Activated CD4-positive, alpha-beta memory T cell treated with anti-CD3 and anti-CD28 coated beads for 36 hours (primary cell): ENCODE measurements around the gene TMEM156. TPM values are rescaled to one million over a fixed set of nuclear protein-coding genes. Genes with fewer than 3 reads are reported as not detected.
"Not testable (repeated sequence)": the region's sequence is repeated elsewhere in the genome, so short reads cannot be mapped to it uniquely, and the experiment has no call there.

Experiments
- CTCF ChIA-PET: fragments of 350-600 bp; sonication (Branson Sonifier 250); formaldehyde crosslinking; loops from one replicate; lab custom pipeline; 2021; ENCODE audit warnings: antibody characterized with exemption, inconsistent platforms; lab: Charles Lee
- POLR2A ChIA-PET: fragments of 350-600 bp; sonication (Branson Sonifier 250); formaldehyde crosslinking; loops from one replicate; lab custom pipeline; 2021; ENCODE audit warnings: antibody characterized with exemption; lab: Charles Lee
- DNase-seq: peaks from one replicate; pipeline ENCODE4 v3.0.0-alpha.2; 2020
- H3K27ac Mint-ChIP-seq: one replicate; pipeline ENCODE4 v1.8.0; 2021; ENCODE audit warnings: mixed read lengths
- H3K27me3 Mint-ChIP-seq: one replicate; pipeline ENCODE4 v1.8.0; 2021; ENCODE audit warnings: mixed read lengths
- H3K36me3 Mint-ChIP-seq: one replicate; pipeline ENCODE4 v1.8.0; 2021; ENCODE audit warnings: mixed read lengths
- H3K4me1 Mint-ChIP-seq: one replicate; pipeline ENCODE4 v1.8.0; 2021; ENCODE audit warnings: low read depth, mixed read lengths
- H3K4me3 Mint-ChIP-seq: one replicate; pipeline ENCODE4 v1.8.0; 2021; ENCODE audit warnings: mild to moderate bottlenecking, mixed read lengths
- H3K9me3 Mint-ChIP-seq: one replicate; pipeline ENCODE4 v1.8.0; 2021; ENCODE audit warnings: mixed read lengths
- intact Hi-C: fragments of 100-400 bp; cut with micrococcal nuclease; formaldehyde crosslinking; loops from one replicate; pipeline ENCODE4 v1.15.1; 2023
- total RNA-seq, 2 experiments: library from RNA; stranded (reverse); gene quantifications; one replicate each; pipeline ENCODE4 v1.2.3, GENCODE V29; 2021

The TMEM156 gene
- total RNA-seq, 2 experiments from 2014 or later = 28.0 to 28.4 TPM

- intact Hi-C loops = no loop called here
- Mint-ChIP-seq H3K4me1 (peaks cover 33% of the 10 kb centered on the region), H3K4me3 (no peak overlapping the region), H3K9me3 (peaks cover 4% of the 10 kb centered on the region), H3K36me3 (peaks cover 35% of the 10 kb centered on the region), H3K27ac (no peak overlapping the region), H3K27me3 (no peaks in the 10 kb centered on the region)
- POLR2A ChIA-PET = no interaction called here
- CTCF ChIA-PET = no interaction called here
- DNase-seq = no peak
Measured at GRCh38 chr4:39026096-39026495, 6.1 kb downstream of the TMEM156 start.

- Mint-ChIP-seq H3K27ac (peak overlapping the region; percentile 28), H3K4me3 (no peak overlapping the region), H3K4me1 (peaks cover 33% of the 10 kb centered on the region), H3K36me3 (peaks cover 36% of the 10 kb centered on the region), H3K27me3 (no peaks in the 10 kb centered on the region), H3K9me3 (peaks cover 4% of the 10 kb centered on the region)
- no peak for DNase-seq
- ChIA-PET POLR2A (no interaction called here), CTCF (no interaction called here)
- intact Hi-C loops = no loop called here
Measured at GRCh38 chr4:39025552-39026085, 6.6 kb downstream of the TMEM156 start.

GRCh38 chr4:39024311-39024865 is 7.8 kb downstream of the TMEM156 start:
- intact Hi-C loops = no loop called here
- Mint-ChIP-seq H3K4me3 (no peak overlapping the region), H3K9me3 (peaks cover 4% of the 10 kb centered on the region)

GRCh38 chr4:39023059-39023458 is 9.2 kb downstream of the TMEM156 start:
- Mint-ChIP-seq H3K4me1 (peaks cover 19% of the 10 kb centered on the region), H3K27ac (no peak overlapping the region), H3K4me3 (no peak overlapping the region), H3K9me3 (peaks cover 4% of the 10 kb centered on the region), H3K27me3 (no peaks in the 10 kb centered on the region), H3K36me3 (peaks cover 32% of the 10 kb centered on the region)
- intact Hi-C loops = no loop called here
- ChIA-PET POLR2A (no interaction called here), CTCF (no interaction called here)
- DNase-seq = no peak

More at GRCh38 chr4:39024311-39024865, 7.8 kb downstream of the TMEM156 start:
- Mint-ChIP-seq H3K36me3 (peaks cover 36% of the 10 kb centered on the region), H3K4me1 (peaks cover 30% of the 10 kb centered on the region), H3K27ac (no peak overlapping the region), H3K27me3 (no peaks in the 10 kb centered on the region)
- POLR2A ChIA-PET = no interaction called here
- no peak for DNase-seq
- CTCF ChIA-PET = interaction anchor here (1.0 kb wide), 2 partner anchors 111 to 121 kb away, joined by 3 read pairs; no protein-coding TSS in a partner anchor

- Mint-ChIP-seq H3K4me1 (peaks cover 17% of the 10 kb centered on the region), H3K9me3 (peaks cover 11% of the 10 kb centered on the region), H3K4me3 (no peak overlapping the region), H3K36me3 (peaks cover 37% of the 10 kb centered on the region), H3K27me3 (no peaks in the 10 kb centered on the region), H3K27ac (no peak overlapping the region)
- ChIA-PET POLR2A (no interaction called here), CTCF (no interaction called here)
- DNase-seq = no peak
- intact Hi-C loops = no loop called here
Measured at GRCh38 chr4:39022241-39022640, 10.0 kb downstream of the TMEM156 start.

- Mint-ChIP-seq H3K9me3 (peaks cover 14% of the 10 kb centered on the region), H3K36me3 (peaks cover 40% of the 10 kb centered on the region), H3K4me1 (peaks cover 18% of the 10 kb centered on the region), H3K4me3 (no peak overlapping the region), H3K27ac (no peak overlapping the region), H3K27me3 (no peaks in the 10 kb centered on the region)
- no peak for DNase-seq
- ChIA-PET CTCF (no interaction called here), POLR2A (no interaction called here)
- intact Hi-C loops = no loop called here
Measured at GRCh38 chr4:39021631-39022030, 10.6 kb downstream of the TMEM156 start.

GRCh38 chr4:39020130-39020529 is 12.1 kb downstream of the TMEM156 start:
- peaks cover 45% of the 10 kb centered on the region for H3K36me3 Mint-ChIP-seq

GRCh38 chr4:39014028-39014427 is 18.2 kb downstream of the TMEM156 start:
- no peak overlapping the region for H3K27ac Mint-ChIP-seq
- no peak for DNase-seq
- peaks cover 32% of the 10 kb centered on the region for H3K9me3 Mint-ChIP-seq
- ChIA-PET POLR2A (no interaction called here), CTCF (interaction anchor here (0.6 kb wide), 1 partner anchor 21 kb away, joined by 3 read pairs; no protein-coding TSS in a partner anchor)
- peaks cover 37% of the 10 kb centered on the region for H3K36me3 Mint-ChIP-seq
- peaks cover 22% of the 10 kb centered on the region for H3K4me1 Mint-ChIP-seq
- intact Hi-C loops = no loop called here
- no peak overlapping the region for H3K4me3 Mint-ChIP-seq
- H3K27me3 Mint-ChIP-seq = no peaks in the 10 kb centered on the region

More at GRCh38 chr4:39020130-39020529, 12.1 kb downstream of the TMEM156 start:
- CTCF ChIA-PET = no interaction called here
- POLR2A ChIA-PET = no interaction called here
- Mint-ChIP-seq H3K4me3 (no peak overlapping the region), H3K9me3 (peaks cover 24% of the 10 kb centered on the region), H3K27ac (no peak overlapping the region), H3K4me1 (peaks cover 12% of the 10 kb centered on the region), H3K27me3 (no peaks in the 10 kb centered on the region)
- no peak for DNase-seq
- intact Hi-C loops = no loop called here

GRCh38 chr4:39004758-39005157 is 27.5 kb downstream of the TMEM156 start:
- peaks cover 20% of the 10 kb centered on the region for H3K4me1 Mint-ChIP-seq
- DNase-seq = no peak
- intact Hi-C loops = no loop called here
- peaks cover 19% of the 10 kb centered on the region for H3K36me3 Mint-ChIP-seq
- peaks cover 4% of the 10 kb centered on the region for H3K9me3 Mint-ChIP-seq
- no peaks in the 10 kb centered on the region for H3K27me3 Mint-ChIP-seq
- no peak overlapping the region for H3K4me3 Mint-ChIP-seq
- ChIA-PET POLR2A (interaction anchor here (0.5 kb wide), 1 partner anchor 45 kb away, joined by 3 read pairs; no protein-coding TSS in a partner anchor), CTCF (interaction anchor here (1.4 kb wide), 1 partner anchor 103 kb away, joined by 3 read pairs; no protein-coding TSS in a partner anchor)
- H3K27ac Mint-ChIP-seq = peak overlapping the region; percentile 10

GRCh38 chr4:39002058-39002457 is 30.2 kb downstream of the TMEM156 start:
- intact Hi-C loops, DNase-seq, H3K4me1 Mint-ChIP-seq, POLR2A ChIA-PET, H3K27me3 Mint-ChIP-seq, H3K27ac Mint-ChIP-seq, H3K4me3 Mint-ChIP-seq, CTCF ChIA-PET, H3K9me3 Mint-ChIP-seq: not testable (repeated sequence)
- H3K36me3 Mint-ChIP-seq = peaks cover 32% of the 10 kb centered on the region

- ChIA-PET POLR2A (no interaction called here), CTCF (no interaction called here)
- H3K27me3 Mint-ChIP-seq = no peaks in the 10 kb centered on the region
- H3K4me3 Mint-ChIP-seq = no peak overlapping the region
- intact Hi-C loops = no loop called here
- H3K4me1 Mint-ChIP-seq = peaks cover 8% of the 10 kb centered on the region
- peaks cover 45% of the 10 kb centered on the region for H3K36me3 Mint-ChIP-seq
- DNase-seq = no peak
- H3K9me3 Mint-ChIP-seq = peaks cover 7% of the 10 kb centered on the region
- H3K27ac Mint-ChIP-seq = no peak overlapping the region
Measured at GRCh38 chr4:38995660-38996005, 36.6 kb downstream of the TMEM156 start.

- H3K4me1 Mint-ChIP-seq = peaks cover 8% of the 10 kb centered on the region
- no peaks in the 10 kb centered on the region for H3K27me3 Mint-ChIP-seq
- POLR2A ChIA-PET = no interaction called here
- H3K36me3 Mint-ChIP-seq = peaks cover 35% of the 10 kb centered on the region
- H3K27ac Mint-ChIP-seq = no peak overlapping the region
- no peaks in the 10 kb centered on the region for H3K9me3 Mint-ChIP-seq
- H3K4me3 Mint-ChIP-seq = no peak overlapping the region
- DNase-seq = no peak
- CTCF ChIA-PET = interaction anchor here (0.6 to 1.2 kb wide), 4 partner anchors 10 to 88 kb away, joined by 3 read pairs; no protein-coding TSS in a partner anchor
- intact Hi-C loops = no loop called here
Measured at GRCh38 chr4:38994135-38994534, 38.1 kb downstream of the TMEM156 start.

GRCh38 chr4:38993683-38994082 is 38.5 kb downstream of the TMEM156 start:
- no peaks in the 10 kb centered on the region for H3K9me3 Mint-ChIP-seq
- peaks cover 10% of the 10 kb centered on the region for H3K4me1 Mint-ChIP-seq
- H3K27me3 Mint-ChIP-seq = no peaks in the 10 kb centered on the region
- DNase-seq = no peak
- peaks cover 37% of the 10 kb centered on the region for H3K36me3 Mint-ChIP-seq
- intact Hi-C loops = no loop called here
- CTCF ChIA-PET = interaction anchor here (0.6 to 1.2 kb wide), 5 partner anchors 10 to 88 kb away, joined by 3 read pairs; no protein-coding TSS in a partner anchor
- POLR2A ChIA-PET = no interaction called here
- H3K27ac Mint-ChIP-seq = no peak overlapping the region
- no peak overlapping the region for H3K4me3 Mint-ChIP-seq
